ENCODE measurements around the gene ATP8B1. TPM values are rescaled to one million over a fixed set of nuclear protein-coding genes. Genes with fewer than 3 reads are reported as not detected.

ATP8B1 gene
- total and polyA plus RNA-seq, 2 donors (not counting 3 experiments of a cell fraction or from before 2014, with no cell fraction given), result 49.3 to 100 TPM

DNA sequence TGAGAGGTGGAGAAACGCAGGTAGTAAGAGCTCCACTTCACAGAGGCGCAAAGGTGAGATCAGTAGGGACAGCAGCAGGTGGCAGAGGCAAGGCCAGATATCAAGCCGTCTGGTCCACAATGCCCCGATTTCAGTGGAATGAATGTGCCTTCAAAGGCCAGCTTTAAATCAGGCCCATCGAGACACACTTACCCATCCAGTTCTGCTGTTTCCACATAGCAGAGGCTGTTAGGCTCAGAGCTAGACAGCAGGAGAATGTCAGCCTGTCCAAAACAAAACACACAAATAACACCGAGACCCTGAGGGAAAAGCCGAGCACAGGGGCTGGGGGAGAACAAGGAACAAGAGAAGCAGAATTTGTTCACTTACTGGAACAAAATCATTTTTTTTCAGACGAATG, 105.7 kb downstream of the ATP8B1 start:
- intact Hi-C loops (cut with micrococcal nuclease), result no loop called here

More for the DNA sequence above, 105.7 kb downstream of the ATP8B1 start:
- TF ChIP-seq CTCF (IDR thresholded peaks at IDR 0.05; ENCODE audit: extremely low read depth in 1 of 2, insufficient read depth in 1 of 2, low read depth in 1 of 2, low read length in 2 of 2) (no peak), MYC (IDR thresholded peaks at IDR 0.05; ENCODE audit: low read depth, low read length) (no peak), POLR2AphosphoS5 (IDR thresholded peaks at IDR 0.05; ENCODE audit: insufficient read depth, low read depth, low read length) (no peak), EZH2 (IDR thresholded peaks at IDR 0.05; ENCODE audit: borderline replicate concordance, low read depth, low read length, severe bottlenecking) (no peak), GATA2 (IDR thresholded peaks at IDR 0.05; ENCODE audit: insufficient read depth, insufficient read length, low read depth, low read length) (no peak), POLR2A (IDR thresholded peaks at IDR 0.05; ENCODE audit: low read depth, low read length) (no peak), JUN (IDR thresholded peaks at IDR 0.05; ENCODE audit: borderline replicate concordance, insufficient read depth, insufficient read length, low read depth) (no peak), FOS (IDR thresholded peaks at IDR 0.05; ENCODE audit: borderline replicate concordance, insufficient read depth, low read length) (no peak)
- TF ChIP-seq, protein P1, sequence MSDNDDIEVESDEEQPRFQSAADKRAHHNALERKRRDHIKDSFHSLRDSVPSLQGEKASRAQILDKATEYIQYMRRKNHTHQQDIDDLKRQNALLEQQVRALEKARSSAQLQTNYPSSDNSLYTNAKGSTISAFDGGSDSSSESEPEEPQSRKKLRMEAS (IDR thresholded peaks at IDR 0.05; ENCODE audit: insufficient read depth, insufficient read length), result no peak
- peaks cover 10% of the 10 kb centered on the region for H3K4me1 ChIP-seq (ENCODE audit: control insufficient read depth, extremely low read depth, insufficient read depth, low read length)
- FAIRE-seq, result no peak
- H3K27me3 ChIP-seq (ENCODE audit: control insufficient read depth in 2 of 2, insufficient read depth in 2 of 2, low read length in 2 of 2), result no peaks in the 10 kb centered on the region
- no peak overlapping the region for H3K9ac ChIP-seq (replicated peaks; ENCODE audit: extremely low read depth, insufficient read depth, low read length)
- no peak overlapping the region for H3K4me2 ChIP-seq (ENCODE audit: insufficient read depth, low read length)
- no peak for DNase-seq (ENCODE audit: low read depth, low spot score)
- no peaks in the 10 kb centered on the region for H3K9me1 ChIP-seq (replicated peaks; ENCODE audit: control insufficient read depth, extremely low read depth, insufficient read depth, low read length)
- no peaks in the 10 kb centered on the region for H3K79me2 ChIP-seq (ENCODE audit: control insufficient read depth, insufficient read depth, low read length)
- H4K20me1 ChIP-seq (replicated peaks; ENCODE audit: control insufficient read depth, extremely low read depth, insufficient read depth, low read length), result no peaks in the 10 kb centered on the region
- no peaks in the 10 kb centered on the region for H3K9me3 ChIP-seq (replicated peaks; ENCODE audit: control insufficient read depth, insufficient read depth, low read length)
- ChIA-PET POLR2A (no interaction called here), CTCF (no interaction called here)
- H3K27ac ChIP-seq (ENCODE audit: insufficient read depth, low read depth, low read length), result no peak overlapping the region
- no TSS peak for BruUV-seq (replicated peaks)
- peaks cover 20 to 21% of the 10 kb centered on the region in 2 experiments for H3K36me3 ChIP-seq (ENCODE audit: control insufficient read depth in 2 of 2, extremely low read depth in 1 of 2, insufficient read depth in 2 of 2, low read length in 2 of 2)
- H3K4me3 ChIP-seq (replicated peaks in 1 of 3; ENCODE audit: insufficient read depth in 1 of 3, low read depth in 1 of 3, low read length in 3 of 3), result no peak overlapping the region
- dilution Hi-C loops (cut with MboI; ENCODE audit: extremely low pct_ligation_motif_present, low sequenced_read_pairs), result no loop called here
- no peak overlapping the region for H2AFZ ChIP-seq (ENCODE audit: low read depth, low read length)

Data from endothelial cell of umbilical vein (primary cell).